Liver (tissue), 9 donors: ENCODE measurements around the gene DDX41. TPM values are rescaled to one million over a fixed set of nuclear protein-coding genes. Genes with fewer than 3 reads are reported as not detected.

ENCODE experiments used
- DNase-seq: peaks from one replicate; pipeline ENCODE4 v3.0.0-alpha.2; 2017; ENCODE audit warnings: low spot score
- H3K27ac ChIP-seq, 2 donors: one replicate each; pipeline ENCODE4 v1.7.0; 2013; ENCODE audit warnings: inconsistent platforms in 2 of 2, low read length in 2 of 2, control low read depth in 1 of 2, low read depth in 1 of 2, mild to moderate bottlenecking in 1 of 2
- H3K27me3 ChIP-seq, 4 donors: one replicate each; pipeline versions ENCODE4 v1.6.1 to v1.7.0; 2013; ENCODE audit warnings: low read length in 3 of 4, inconsistent platforms in 1 of 4, mild to moderate bottlenecking in 1 of 4, moderate library complexity in 1 of 4; ENCODE audit not compliant: control insufficient read depth in 4 of 4, insufficient read depth in 4 of 4
- H3K36me3 ChIP-seq, 4 donors: one replicate each; pipeline versions ENCODE4 v1.6.1 to v1.7.0; 2013; ENCODE audit warnings: low read length in 3 of 4, mild to moderate bottlenecking in 3 of 4, low read depth in 1 of 4, moderate library complexity in 1 of 4; ENCODE audit not compliant: control insufficient read depth in 4 of 4, insufficient read depth in 3 of 4
- H3K4me1 ChIP-seq, 4 donors: one replicate each; pipeline versions ENCODE4 v1.6.1 to v1.7.0; 2013; ENCODE audit warnings: low read length in 3 of 4, mild to moderate bottlenecking in 3 of 4, moderate library complexity in 1 of 4; ENCODE audit not compliant: control insufficient read depth in 4 of 4, insufficient read depth in 4 of 4
- H3K4me3 ChIP-seq, 3 donors: one replicate each; pipeline versions ENCODE4 v1.6.1 to v1.7.0; 2013; ENCODE audit warnings: low read length in 3 of 3, control low read depth in 1 of 3, low read depth in 1 of 3, mild to moderate bottlenecking in 1 of 3
- H3K9ac ChIP-seq, 2 donors: one replicate each; pipeline ENCODE4 v1.7.0; 2013; ENCODE audit warnings: low read length in 2 of 2, mild to moderate bottlenecking in 2 of 2, moderate library complexity in 2 of 2, control low read depth in 1 of 2, low read depth in 1 of 2
- H3K9me3 ChIP-seq, 4 donors: one replicate each; pipeline versions ENCODE4 v1.6.1 to v1.7.0; 2013; ENCODE audit warnings: low read length in 3 of 4; ENCODE audit not compliant: control insufficient read depth in 4 of 4
- ATF3 ChIP-seq: IDR thresholded peaks from 2 replicates; pipeline ENCODE4 v1.6.1; 2016; ENCODE audit warnings: antibody characterized with exemption
- CTCF ChIP-seq: fragments of 150-350 bp; IDR thresholded peaks from 2 replicates; pipeline ENCODE4 v1.5.1; 2017; ENCODE audit warnings: improper control_type of control experiment, low read depth, low read length; ENCODE audit not compliant: missing input control
- EGR1 ChIP-seq, 2 donors: IDR thresholded peaks; 2 replicates each; pipeline ENCODE4 v1.6.1; 2016 to 2018; ENCODE audit warnings: antibody characterized with exemption in 2 of 2, low read depth in 2 of 2
- FOXA1 ChIP-seq: IDR thresholded peaks from 2 replicates; pipeline ENCODE4 v1.6.1; 2016; ENCODE audit warnings: antibody characterized with exemption
- FOXA2 ChIP-seq: IDR thresholded peaks from 2 replicates; pipeline ENCODE4 v1.6.1; 2016; ENCODE audit warnings: antibody characterized with exemption
- GABPA ChIP-seq, 2 donors: IDR thresholded peaks in 1 of 2; conservative IDR thresholded peaks in 1 of 2; 2 replicates each; pipeline ENCODE4 v1.6.1; 2016; ENCODE audit warnings: antibody characterized with exemption in 2 of 2, mild to moderate bottlenecking in 1 of 2, moderate library complexity in 1 of 2
- HNF4A ChIP-seq, 2 donors: conservative IDR thresholded peaks; 2 replicates each; pipeline ENCODE4 v1.6.1; 2016; ENCODE audit warnings: antibody characterized with exemption in 2 of 2, mild to moderate bottlenecking in 2 of 2
- HNF4G ChIP-seq: IDR thresholded peaks from 2 replicates; pipeline ENCODE4 v1.6.1; 2016; ENCODE audit warnings: antibody characterized with exemption
- JUND ChIP-seq, 2 donors: IDR thresholded peaks; 2 replicates each; pipeline ENCODE4 v1.6.1; 2016; ENCODE audit warnings: antibody characterized with exemption in 2 of 2
- MAX ChIP-seq: IDR thresholded peaks from 2 replicates; pipeline ENCODE4 v1.6.1; 2016; ENCODE audit warnings: antibody characterized with exemption
- NR2F2 ChIP-seq: IDR thresholded peaks from 2 replicates; pipeline ENCODE4 v1.6.1; 2016; ENCODE audit warnings: antibody characterized with exemption
- RAD21 ChIP-seq, 2 donors: IDR thresholded peaks; 2 replicates each; pipeline ENCODE4 v1.6.1; 2016; ENCODE audit warnings: antibody characterized with exemption in 2 of 2, mild to moderate bottlenecking in 2 of 2
- REST ChIP-seq: IDR thresholded peaks from 2 replicates; pipeline ENCODE4 v1.6.1; 2016; ENCODE audit warnings: antibody characterized with exemption, mild to moderate bottlenecking
- RXRA ChIP-seq, 2 donors: IDR thresholded peaks; 2 replicates each; pipeline ENCODE4 v1.6.1; 2017 to 2018; ENCODE audit warnings: antibody characterized with exemption in 2 of 2, mild to moderate bottlenecking in 1 of 2
- SP1 ChIP-seq: IDR thresholded peaks from 2 replicates; pipeline ENCODE4 v1.6.1; 2018; ENCODE audit warnings: antibody characterized with exemption, mild to moderate bottlenecking
- TAF1 ChIP-seq: conservative IDR thresholded peaks from 2 replicates; pipeline ENCODE4 v1.6.1; 2016; ENCODE audit warnings: antibody characterized with exemption, mild to moderate bottlenecking
- YY1 ChIP-seq: IDR thresholded peaks from 2 replicates; pipeline ENCODE4 v1.6.1; 2016; ENCODE audit warnings: antibody characterized with exemption, mild to moderate bottlenecking
- ZBTB33 ChIP-seq: IDR thresholded peaks from 2 replicates; pipeline ENCODE4 v1.6.1; 2016; ENCODE audit warnings: antibody characterized with exemption
- WGBS: extraction: QIAGEN DNeasy Blood & Tissue Kit; methylation state at CpG from one replicate; pipeline ENCODE4 v1.1.7; 2013; 5-methylcytosine and 5-hydroxymethylcytosine counted together
- polyA plus RNA-seq, 2 donors: library from polyadenylated mRNA; stranded (reverse) in 1 of 2; unstranded in 1 of 2; fragments of 200-250 nt in 1 of 2; fragments of >200 nt in 1 of 2; fragmentation: Nextera tagmentation in 1 of 2; extraction: Ambion mirVana in 1 of 2; gene quantifications; one replicate each; pipeline versions ENCODE4 v1.2.1 to v1.2.3, GENCODE V29; 2013 to 2015
- total RNA-seq, 2 donors: library from RNA; depleted of rRNA; stranded (reverse); fragments of >200 nt; gene quantifications; one replicate each; pipeline ENCODE4 v1.2.3, GENCODE V29; 2014
- donor health status: healthy.
- donor health status: healthy.
- donor health status: healthy.
- donor health status: healthy.
- donor health status: healthy.

Gene DDX41
- total and polyA plus RNA-seq, 4 donors, result 20.4 to 58.5 (median 45.6) TPM

GRCh38 chr5:177467436-177467835 is 49.3 kb downstream of the DDX41 start:
- DNase-seq, result no peak
- no peaks in the 10 kb centered on the region for H3K36me3 ChIP-seq
- H3K4me1 ChIP-seq, result no peaks in the 10 kb centered on the region
- H3K9me3 ChIP-seq, result no peaks in the 10 kb centered on the region
- TF ChIP-seq RAD21 (IDR thresholded peaks at IDR 0.05), result no peak
- H3K27ac ChIP-seq, result no peak overlapping the region
- H3K27me3 ChIP-seq, result no peaks in the 10 kb centered on the region
- H3K9ac ChIP-seq, result no peak overlapping the region
- H3K4me3 ChIP-seq, result no peak overlapping the region
- 93% methylated on average over 31 of the region's 31 CpGs for WGBS

GRCh38 chr5:177466861-177467260 is 49.9 kb downstream of the DDX41 start:
- WGBS, result 93% methylated on average over 25 of the region's 25 CpGs
- no peak overlapping the region for H3K9ac ChIP-seq
- no peaks in the 10 kb centered on the region for H3K4me1 ChIP-seq
- H3K27me3 ChIP-seq, result no peaks in the 10 kb centered on the region
- TF ChIP-seq ATF3 (no peak), JUND (IDR thresholded peaks at IDR 0.05) (no peak), YY1 (no peak), TAF1 (no peak), HNF4A (conservative IDR thresholded peaks at IDR 0.05) (no peak), HNF4G (no peak), MAX (no peak), FOXA2 (no peak), EGR1 (IDR thresholded peaks at IDR 0.05; ENCODE audit: low read depth in 2 of 2) (no peak), CTCF (no peak), FOXA1 (no peak), SP1 (no peak)
- H3K9me3 ChIP-seq, result no peaks in the 10 kb centered on the region
- no peak overlapping the region for H3K27ac ChIP-seq
- no peak overlapping the region for H3K4me3 ChIP-seq
- DNase-seq, result no peak
- no peaks in the 10 kb centered on the region for H3K36me3 ChIP-seq

GRCh38 chr5:177465044-177465443 is 51.7 kb downstream of the DDX41 start:
- Histone ChIP-seq H3K27me3 (no peaks in the 10 kb centered on the region), H3K9me3 (no peaks in the 10 kb centered on the region), H3K4me3 (no peak overlapping the region), H3K27ac (no peak overlapping the region), H3K36me3 (no peaks in the 10 kb centered on the region), H3K9ac (no peak overlapping the region), H3K4me1 (no peaks in the 10 kb centered on the region)
- TF ChIP-seq ZBTB33 (no peak), HNF4G (no peak), REST (no peak), NR2F2 (no peak), ATF3 (no peak), SP1 (no peak), TAF1 (no peak), HNF4A (conservative IDR thresholded peaks at IDR 0.05) (no peak), GABPA (IDR thresholded peaks at IDR 0.05 in 1 of 2, conservative IDR thresholded peaks at IDR 0.05 in 1 of 2) (no peak), EGR1 (IDR thresholded peaks at IDR 0.05; ENCODE audit: low read depth in 2 of 2) (no peak), RXRA (IDR thresholded peaks at IDR 0.05) (no peak), FOXA2 (no peak)
- 91% methylated on average over 11 of the region's 11 CpGs for WGBS
- DNase-seq, result no peak
